ENCODE measurements around the gene HES6. TPM values are rescaled to one million over a fixed set of nuclear protein-coding genes. Genes with fewer than 3 reads are reported as not detected.
A peak's percentile ranks its signal among the peaks of the same experiment; 100 is the strongest.

The HES6 gene
- total and polyA plus RNA-seq, 7 donors, result 4.1 to 54.5 (median 13.1) TPM

- ATAC-seq (peak; percentile 52 to 71 (median 61)), DNase-seq (no peak)
- TF ChIP-seq CTCF (IDR thresholded peaks at IDR 0.05), result no peak
- H3K4me3 ChIP-seq, result peak overlapping the region; percentile 51
- no peaks in the 10 kb centered on the region for H3K9me3 ChIP-seq
- intact Hi-C loops (cut with DNase I), result no loop called here
- peaks cover 7% of the 10 kb centered on the region for H3K4me1 ChIP-seq
- H3K27ac ChIP-seq, result peak overlapping the region; percentile 19
- 16 to 52% (median 39%) methylated on average over 22 to 23 of the region's 23 CpGs for WGBS, 3 donors
- no peaks in the 10 kb centered on the region for H3K27me3 ChIP-seq (ENCODE audit: insufficient read depth in 3 of 3, low read length in 2 of 3)
- H3K36me3 ChIP-seq (ENCODE audit: insufficient read depth in 1 of 2, low read depth in 1 of 2), result no peaks in the 10 kb centered on the region
These were observed 18.8 kb downstream of the HES6 start for GRCh38 chr2:238220892-238221521.

- H3K9me3 ChIP-seq, result no peaks in the 10 kb centered on the region
- H3K27ac ChIP-seq, result peak overlapping the region; percentile 19
- DNase-seq (no peak), ATAC-seq (no peak)
- H3K27me3 ChIP-seq (ENCODE audit: insufficient read depth in 3 of 3, low read length in 2 of 3), result no peaks in the 10 kb centered on the region
- peaks cover 10% of the 10 kb centered on the region for H3K4me1 ChIP-seq
- intact Hi-C loops (cut with DNase I), result no loop called here
- 46 to 66% (median 55%) methylated on average over 10 of the region's 10 CpGs for WGBS, 3 donors
- no peaks in the 10 kb centered on the region for H3K36me3 ChIP-seq (ENCODE audit: insufficient read depth in 1 of 2, low read depth in 1 of 2)
- H3K4me3 ChIP-seq, result peak overlapping the region; percentile 51
- TF ChIP-seq CTCF (IDR thresholded peaks at IDR 0.05), result no peak
These were observed 19.5 kb downstream of the HES6 start for GRCh38 chr2:238220274-238220891.

GRCh38 chr2:238216651-238217184 lies 23.1 kb downstream of the HES6 start:
- TF ChIP-seq CTCF (IDR thresholded peaks at IDR 0.05), result no peak
- DNase-seq (peak in 1 of 2 donors; percentile 79), ATAC-seq (peak; percentile 79 to 92 (median 88))
- no peak overlapping the region for H3K4me3 ChIP-seq
- intact Hi-C loops (cut with DNase I), result no loop called here
- 34 to 39% (median 37%) methylated on average over 2 of the region's 2 CpGs for WGBS, 3 donors
- H3K36me3 ChIP-seq (ENCODE audit: insufficient read depth in 1 of 2, low read depth in 1 of 2), result no peaks in the 10 kb centered on the region
- H3K27ac ChIP-seq, result peak overlapping the region; percentile 64
- H3K27me3 ChIP-seq (ENCODE audit: insufficient read depth in 3 of 3, low read length in 2 of 3), result no peaks in the 10 kb centered on the region
- no peaks in the 10 kb centered on the region for H3K9me3 ChIP-seq
- H3K4me1 ChIP-seq, result peaks cover 10% of the 10 kb centered on the region

GRCh38 chr2:238207006-238207405 lies 32.8 kb downstream of the HES6 start:
- no peaks in the 10 kb centered on the region for H3K9me3 ChIP-seq
- 78 to 88% (median 84%) methylated on average over 7 of the region's 7 CpGs for WGBS, 3 donors
- H3K27me3 ChIP-seq (ENCODE audit: insufficient read depth in 3 of 3, low read length in 2 of 3), result no peaks in the 10 kb centered on the region
- H3K27ac ChIP-seq, result no peak overlapping the region
- TF ChIP-seq CTCF (IDR thresholded peaks at IDR 0.05), result no peak
- peaks cover 3% of the 10 kb centered on the region for H3K4me1 ChIP-seq
- DNase-seq (no peak), ATAC-seq (no peak)
- intact Hi-C loops (cut with DNase I), result no loop called here
- H3K4me3 ChIP-seq, result no peak overlapping the region
- no peaks in the 10 kb centered on the region for H3K36me3 ChIP-seq (ENCODE audit: insufficient read depth in 1 of 2, low read depth in 1 of 2)
